ENCODE measurements around the gene STK16. TPM values are rescaled to one million over a fixed set of nuclear protein-coding genes. Genes with fewer than 3 reads are reported as not detected.
"Not testable (repeated sequence)": the region's sequence is repeated elsewhere in the genome, so short reads cannot be mapped to it uniquely, and the experiment has no call there.

The STK16 gene
- total and polyA plus RNA-seq, 12 donors, result 19.2 to 55.8 (median 26.8) TPM

DNA sequence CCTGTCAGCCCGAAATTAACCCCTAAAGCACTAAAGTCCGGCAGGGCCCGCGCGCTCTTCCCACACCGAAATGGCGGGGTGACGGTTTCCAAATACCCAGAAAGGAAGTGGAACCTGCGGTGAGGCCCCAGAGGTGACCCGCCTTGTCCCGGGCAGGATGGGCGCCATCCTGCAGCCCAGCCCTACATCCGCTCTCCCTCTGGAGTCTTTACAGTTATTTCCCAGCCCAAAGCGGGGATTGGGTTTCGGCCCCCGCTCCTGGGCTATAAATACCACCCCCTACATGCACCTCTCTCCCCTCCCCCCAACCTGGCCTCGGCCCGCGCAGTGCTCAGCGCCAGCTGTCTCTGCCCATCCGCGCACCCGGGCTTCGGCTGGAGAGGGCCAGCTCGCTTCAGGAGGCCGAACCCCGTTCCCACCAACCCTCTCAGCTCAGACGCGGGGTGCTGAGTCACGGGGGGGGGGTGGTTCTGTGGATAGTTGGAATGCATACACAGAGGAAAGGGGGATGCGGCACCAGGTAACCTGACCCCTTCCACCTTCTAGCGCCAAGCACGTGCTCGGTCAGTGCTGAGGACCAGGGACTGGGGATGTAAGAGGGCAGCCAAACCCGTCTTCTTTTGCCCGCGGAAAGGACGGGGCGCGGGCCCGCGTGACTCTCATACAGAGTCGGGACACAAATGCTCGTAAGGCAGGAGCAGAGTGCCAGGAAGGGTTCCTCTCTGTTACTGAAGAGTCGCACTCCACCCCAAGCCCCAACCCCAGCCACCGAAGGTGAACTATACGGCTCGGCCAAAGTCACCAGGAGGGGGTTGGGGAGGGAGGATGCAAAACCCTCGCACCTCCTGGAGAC is 7.8 kb downstream of the STK16 start, which contains the start of gene TUBA4B:
Gene TUBA4B (plus strand): TSS at position 344 of the 853 bp plus-strand sequence. CDS start 165 bp downstream, at position 509.
- no peak for TF ChIP-seq POLR2A (IDR thresholded peaks at IDR 0.05)
- TF ChIP-seq, protein P1, sequence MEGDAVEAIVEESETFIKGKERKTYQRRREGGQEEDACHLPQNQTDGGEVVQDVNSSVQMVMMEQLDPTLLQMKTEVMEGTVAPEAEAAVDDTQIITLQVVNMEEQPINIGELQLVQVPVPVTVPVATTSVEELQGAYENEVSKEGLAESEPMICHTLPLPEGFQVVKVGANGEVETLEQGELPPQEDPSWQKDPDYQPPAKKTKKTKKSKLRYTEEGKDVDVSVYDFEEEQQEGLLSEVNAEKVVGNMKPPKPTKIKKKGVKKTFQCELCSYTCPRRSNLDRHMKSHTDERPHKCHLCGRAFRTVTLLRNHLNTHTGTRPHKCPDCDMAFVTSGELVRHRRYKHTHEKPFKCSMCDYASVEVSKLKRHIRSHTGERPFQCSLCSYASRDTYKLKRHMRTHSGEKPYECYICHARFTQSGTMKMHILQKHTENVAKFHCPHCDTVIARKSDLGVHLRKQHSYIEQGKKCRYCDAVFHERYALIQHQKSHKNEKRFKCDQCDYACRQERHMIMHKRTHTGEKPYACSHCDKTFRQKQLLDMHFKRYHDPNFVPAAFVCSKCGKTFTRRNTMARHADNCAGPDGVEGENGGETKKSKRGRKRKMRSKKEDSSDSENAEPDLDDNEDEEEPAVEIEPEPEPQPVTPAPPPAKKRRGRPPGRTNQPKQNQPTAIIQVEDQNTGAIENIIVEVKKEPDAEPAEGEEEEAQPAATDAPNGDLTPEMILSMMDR (IDR thresholded peaks at IDR 0.05), result no peak
- Histone ChIP-seq H3K36me3 (replicated peaks in 1 of 2) (peaks cover 0 to 4% of the 10 kb centered on the region in 2 donors), H3K9me3 (replicated peaks in 1 of 3) (no peaks in the 10 kb centered on the region), H3K27ac (peak within 1 kb of the TSS in 4 of 5 donors; percentile 74 to 93 (median 84)), H3K27me3 (no peaks in the 10 kb centered on the region), H3K4me3 (peak within 1 kb of the TSS; percentile 5 to 71 (median 56)), H3K4me1 (replicated peaks in 1 of 2) (peaks cover 23 to 40% of the 10 kb centered on the region in 2 donors)
- DNase-seq, result peak; percentile 43 to 65 (median 55)
- intact Hi-C loops (cut with DNase I), result no loop called here
- 6 to 9% (median 7%) methylated on average over 29 to 49 of the region's 49 CpGs for WGBS, 4 donors

DNA sequence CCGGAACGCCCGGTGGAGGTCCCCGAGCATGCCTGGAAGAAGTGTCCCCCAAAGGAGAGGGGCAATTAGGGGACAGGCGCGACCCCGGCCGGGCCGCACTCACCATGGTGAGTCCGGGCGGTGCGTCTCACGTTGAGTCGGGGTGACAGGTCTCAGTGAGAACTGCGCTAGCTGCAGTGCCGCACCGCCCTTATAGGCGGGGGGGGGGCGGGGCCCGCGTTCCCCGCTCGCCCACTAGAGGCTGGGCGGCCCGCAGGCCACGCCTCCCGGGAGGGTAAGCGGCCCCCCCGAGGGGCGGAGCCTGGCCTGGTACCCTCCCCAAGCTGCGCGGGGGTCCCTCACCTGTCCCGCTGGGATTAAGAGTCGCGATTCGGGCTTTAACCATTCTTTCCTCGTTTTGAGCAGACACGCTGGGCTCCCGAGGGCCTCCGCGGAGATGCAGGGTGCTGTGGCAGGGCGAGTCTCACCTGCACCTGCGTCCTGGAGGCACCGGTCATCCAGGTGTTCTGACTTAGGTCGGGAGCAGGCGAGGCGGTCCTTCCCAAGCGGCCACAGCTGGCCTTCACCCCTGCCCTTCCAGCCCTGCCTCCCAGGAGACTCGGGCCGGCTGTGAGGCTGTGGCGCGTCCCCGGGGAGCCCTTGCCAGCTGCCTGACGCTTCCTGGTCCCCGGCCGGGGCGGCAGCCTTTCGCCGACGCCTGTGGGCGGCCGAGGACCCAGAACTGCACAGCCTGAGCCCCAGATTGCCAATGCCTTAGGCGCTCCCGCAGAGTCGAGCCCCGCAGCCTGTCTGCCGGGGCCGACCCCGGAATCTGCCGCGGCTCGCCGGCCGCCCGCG is 8.7 kb downstream of the STK16 start, which contains the start of gene TUBA4A:
Gene TUBA4A (minus strand): TSS at position 166 of the 837 bp plus-strand sequence. CDS start 60 bp downstream, at position 106.
- H3K36me3 ChIP-seq (replicated peaks in 1 of 2), result no peaks in the 10 kb centered on the region
- peak within 1 kb of the TSS in 4 of 5 donors; percentile 74 to 93 (median 84) for H3K27ac ChIP-seq
- peak within 1 kb of the TSS; percentile 5 to 71 (median 56) for H3K4me3 ChIP-seq
- 0 to 1% (median 0%) methylated on average over 11 to 76 of the region's 76 CpGs for WGBS, 4 donors
- H3K27me3 ChIP-seq, result no peaks in the 10 kb centered on the region
- H3K4me1 ChIP-seq (replicated peaks in 1 of 2), result peaks cover 22 to 39% of the 10 kb centered on the region in 2 donors
- intact Hi-C loops (cut with DNase I), result no loop called here
- peak; percentile 94 to 95 for TF ChIP-seq POLR2A (IDR thresholded peaks at IDR 0.05)
- TF ChIP-seq, protein P1 (IDR thresholded peaks at IDR 0.05), result peak in 5 of 6 experiments; percentile 7 to 29 (median 23)
- DNase-seq, result peak; percentile 77 to 92 (median 89)
- H3K9me3 ChIP-seq (replicated peaks in 1 of 3), result no peaks in the 10 kb centered on the region

DNA sequence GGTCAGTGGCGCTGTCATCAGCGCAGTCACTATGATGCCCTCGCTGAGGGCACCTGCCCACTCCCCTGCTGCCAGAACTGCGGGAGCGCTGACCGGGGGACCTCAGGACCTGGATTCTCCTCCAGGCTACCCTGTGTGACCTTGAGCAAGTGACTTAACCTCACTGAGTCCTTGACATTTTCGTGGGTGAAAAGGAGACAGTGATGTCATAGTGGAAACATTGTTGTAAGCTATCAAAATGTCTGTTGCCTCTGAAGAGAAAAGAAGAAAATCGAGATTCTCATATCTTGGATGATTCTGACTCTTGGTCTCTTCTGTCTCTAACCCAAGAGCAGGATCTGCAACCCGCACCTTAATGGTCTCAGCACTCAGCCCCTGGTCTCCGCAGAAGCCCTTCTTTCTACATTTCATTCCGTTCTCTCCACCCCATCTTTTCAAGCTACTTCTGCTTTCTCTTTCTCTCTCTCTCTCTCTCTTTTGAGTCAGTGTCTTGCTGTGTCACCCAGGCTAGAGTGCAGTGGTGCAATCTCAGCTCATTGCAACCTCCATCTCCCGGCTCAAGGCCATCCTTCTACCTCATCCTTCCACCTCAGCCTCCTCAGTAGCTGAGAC is 9.4 kb downstream of the STK16 start:
- peaks cover 15 to 32% of the 10 kb centered on the region in 2 donors for H3K4me1 ChIP-seq (replicated peaks in 1 of 2)
- H3K27ac ChIP-seq, result peak overlapping the region in 4 of 5 donors; percentile 74 to 93 (median 84)
- no peaks in the 10 kb centered on the region for H3K36me3 ChIP-seq (replicated peaks in 1 of 2)
- TF ChIP-seq, protein P1 (IDR thresholded peaks at IDR 0.05), result no peak
- peak in 1 of 2 donors; percentile 52 for TF ChIP-seq POLR2A (IDR thresholded peaks at IDR 0.05)
- intact Hi-C loops (cut with DNase I), result no loop called here
- no peaks in the 10 kb centered on the region for H3K9me3 ChIP-seq (replicated peaks in 1 of 3)
- H3K4me3 ChIP-seq, result peak overlapping the region in 3 of 4 donors; percentile 44 to 71 (median 68)
- no peaks in the 10 kb centered on the region for H3K27me3 ChIP-seq
- peak; percentile 58 to 76 (median 69) for DNase-seq
- 8 to 17% (median 11%) methylated on average over 7 to 12 of the region's 12 CpGs for WGBS, 4 donors

DNA sequence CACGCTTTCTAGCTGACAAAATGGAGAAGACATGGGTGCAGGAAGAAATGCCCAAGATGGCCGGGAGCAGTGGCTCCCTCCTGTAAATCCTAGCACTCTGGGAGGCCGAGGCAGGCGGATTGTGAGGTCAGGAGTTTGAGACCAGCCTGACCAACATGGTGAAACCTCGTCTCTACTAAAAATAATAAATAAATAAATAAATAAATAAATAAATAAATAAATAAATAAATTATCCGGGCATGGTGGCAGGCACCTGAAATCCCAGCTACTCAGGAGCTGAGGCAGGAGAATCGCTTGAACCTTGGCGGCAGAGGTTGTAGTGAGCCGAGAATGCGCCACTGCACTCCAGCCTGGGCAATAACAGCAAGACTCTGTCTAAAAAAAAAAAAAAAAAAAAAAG is 13.7 kb downstream of the STK16 start:
- WGBS, 4 donors, result 83 to 89% (median 87%) methylated on average over 10 of the region's 10 CpGs
- H3K36me3 ChIP-seq (replicated peaks in 1 of 2); DNase-seq; H3K4me1 ChIP-seq (replicated peaks in 1 of 2); intact Hi-C loops (cut with DNase I); H3K27ac ChIP-seq; H3K9me3 ChIP-seq (replicated peaks in 1 of 3); H3K27me3 ChIP-seq; H3K4me3 ChIP-seq: not testable (repeated sequence)
